ENCODE measurements around the gene LACC1.

The LACC1 gene

DNA sequence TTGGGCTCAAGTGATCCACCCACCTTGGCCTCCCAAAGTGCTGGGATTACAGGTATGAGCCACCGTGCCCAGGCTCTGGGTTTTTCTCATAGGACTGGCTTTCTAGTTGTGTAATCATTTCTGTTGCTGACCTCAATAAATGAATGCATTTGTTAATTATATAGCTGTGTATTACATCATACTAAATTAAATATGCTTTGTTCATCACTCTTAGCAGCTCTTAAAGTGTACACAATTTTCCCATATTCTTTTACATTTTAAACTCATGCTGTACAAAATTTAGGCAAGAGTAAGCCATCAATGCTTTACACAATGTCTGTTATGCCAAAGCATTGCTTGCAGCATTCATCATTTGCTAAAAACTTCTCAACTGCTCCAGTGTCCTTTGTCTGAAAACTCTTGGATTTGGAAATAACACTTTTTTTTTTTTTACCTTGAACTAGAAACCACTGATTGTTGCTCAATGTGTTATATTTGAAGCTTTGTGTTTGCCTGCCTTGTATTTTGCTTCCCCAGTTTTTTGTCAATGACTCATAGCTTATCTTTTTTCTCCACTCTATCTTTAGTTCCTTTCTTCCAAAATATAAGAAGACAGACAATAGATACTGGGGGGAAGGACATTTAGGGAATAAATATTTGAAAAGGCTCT, 31.6 kb upstream of the LACC1 start:
- DNase-seq (ENCODE audit: extremely low read depth, low read depth): no peak
- no peak overlapping the region for H3K4me3 ChIP-seq (replicated peaks; ENCODE audit: low read depth, low read length)
- TF ChIP-seq, protein P1, sequence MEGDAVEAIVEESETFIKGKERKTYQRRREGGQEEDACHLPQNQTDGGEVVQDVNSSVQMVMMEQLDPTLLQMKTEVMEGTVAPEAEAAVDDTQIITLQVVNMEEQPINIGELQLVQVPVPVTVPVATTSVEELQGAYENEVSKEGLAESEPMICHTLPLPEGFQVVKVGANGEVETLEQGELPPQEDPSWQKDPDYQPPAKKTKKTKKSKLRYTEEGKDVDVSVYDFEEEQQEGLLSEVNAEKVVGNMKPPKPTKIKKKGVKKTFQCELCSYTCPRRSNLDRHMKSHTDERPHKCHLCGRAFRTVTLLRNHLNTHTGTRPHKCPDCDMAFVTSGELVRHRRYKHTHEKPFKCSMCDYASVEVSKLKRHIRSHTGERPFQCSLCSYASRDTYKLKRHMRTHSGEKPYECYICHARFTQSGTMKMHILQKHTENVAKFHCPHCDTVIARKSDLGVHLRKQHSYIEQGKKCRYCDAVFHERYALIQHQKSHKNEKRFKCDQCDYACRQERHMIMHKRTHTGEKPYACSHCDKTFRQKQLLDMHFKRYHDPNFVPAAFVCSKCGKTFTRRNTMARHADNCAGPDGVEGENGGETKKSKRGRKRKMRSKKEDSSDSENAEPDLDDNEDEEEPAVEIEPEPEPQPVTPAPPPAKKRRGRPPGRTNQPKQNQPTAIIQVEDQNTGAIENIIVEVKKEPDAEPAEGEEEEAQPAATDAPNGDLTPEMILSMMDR (IDR thresholded peaks at IDR 0.05; ENCODE audit: low read depth, low read length, missing control alignments): no peak

- TF ChIP-seq, protein P1 (IDR thresholded peaks at IDR 0.05; ENCODE audit: low read depth, low read length, missing control alignments): no peak
- DNase-seq (ENCODE audit: extremely low read depth, low read depth): no peak
- no peak overlapping the region for H3K4me3 ChIP-seq (replicated peaks; ENCODE audit: low read depth, low read length)
Measured at GRCh38 chr13:43850873-43851272, 28.8 kb upstream of the LACC1 start.

GRCh38 chr13:43852923-43853404, 26.7 kb upstream of the LACC1 start:
- no peak for DNase-seq (ENCODE audit: extremely low read depth, low read depth)
- TF ChIP-seq, protein P1 (IDR thresholded peaks at IDR 0.05; ENCODE audit: low read depth, low read length, missing control alignments): no peak

DNA sequence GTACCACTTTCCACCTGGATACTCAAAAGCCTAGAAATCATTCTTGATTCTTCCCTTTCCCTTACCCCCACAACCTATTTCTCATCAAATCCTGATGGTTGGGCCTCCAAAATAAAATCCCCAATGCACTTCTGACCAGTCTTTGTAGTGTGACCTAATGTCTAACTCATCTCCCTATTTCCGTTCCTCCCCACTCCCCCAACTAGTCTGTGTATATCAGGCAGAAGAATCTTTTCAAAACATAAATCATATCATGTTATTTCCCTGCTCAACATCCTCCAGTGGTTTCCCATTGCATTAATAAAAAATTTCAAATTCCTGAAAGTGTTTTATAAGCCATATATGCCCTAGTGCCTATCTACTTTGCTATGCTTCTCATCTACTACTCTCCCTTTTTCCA, 17.8 kb upstream of the LACC1 start:
- TF ChIP-seq, protein P1 (IDR thresholded peaks at IDR 0.05; ENCODE audit: low read depth, low read length, missing control alignments): no peak
- DNase-seq (ENCODE audit: extremely low read depth, low read depth): no peak
- no peak overlapping the region for H3K4me3 ChIP-seq (replicated peaks; ENCODE audit: low read depth, low read length)

More at GRCh38 chr13:43852923-43853404, 26.7 kb upstream of the LACC1 start:
- no peak overlapping the region for H3K4me3 ChIP-seq (replicated peaks; ENCODE audit: low read depth, low read length)

- H3K4me3 ChIP-seq (replicated peaks; ENCODE audit: low read depth, low read length): no peak overlapping the region
- DNase-seq (ENCODE audit: extremely low read depth, low read depth): no peak
- TF ChIP-seq, protein P1 (IDR thresholded peaks at IDR 0.05; ENCODE audit: low read depth, low read length, missing control alignments): no peak
Measured at GRCh38 chr13:43864921-43865320, 14.8 kb upstream of the LACC1 start.

DNA sequence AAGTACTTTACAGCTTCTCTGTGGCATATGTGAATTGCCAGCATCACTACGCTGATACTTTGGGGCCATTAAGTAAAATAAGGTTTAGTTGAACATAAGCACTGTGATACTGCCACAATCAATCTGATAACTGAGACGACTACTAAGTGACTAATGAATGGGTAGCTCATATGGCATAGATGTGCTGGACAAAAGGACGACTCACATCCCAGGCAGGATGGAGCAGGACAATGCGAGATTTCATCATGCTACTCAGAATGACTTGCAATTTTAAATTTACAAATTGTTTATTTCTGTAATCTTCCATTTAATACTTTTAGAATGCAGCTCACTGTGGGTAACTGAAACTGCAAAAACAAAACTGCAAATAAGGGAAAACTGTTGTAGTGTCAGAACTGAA, 13.8 kb upstream of the LACC1 start:
- TF ChIP-seq, protein P1 (IDR thresholded peaks at IDR 0.05; ENCODE audit: low read depth, low read length, missing control alignments): no peak
- DNase-seq (ENCODE audit: extremely low read depth, low read depth): no peak

GRCh38 chr13:43872181-43872580, 7.5 kb upstream of the LACC1 start:
- no peak for DNase-seq (ENCODE audit: extremely low read depth, low read depth)
- H3K4me3 ChIP-seq (replicated peaks; ENCODE audit: low read depth, low read length): no peak overlapping the region
- TF ChIP-seq, protein P1 (IDR thresholded peaks at IDR 0.05; ENCODE audit: low read depth, low read length, missing control alignments): no peak

More for the DNA sequence above, 13.8 kb upstream of the LACC1 start:
- no peak overlapping the region for H3K4me3 ChIP-seq (replicated peaks; ENCODE audit: low read depth, low read length)
